MCF 10A (cell line): Measurements from ENCODE around the gene REN. TPM values are rescaled to one million over a fixed set of nuclear protein-coding genes. Genes with fewer than 3 reads are reported as not detected.
A peak's percentile ranks its signal among the peaks of the same experiment; 100 is the strongest.

Experiments used
- BruUV-seq: library from RNA; stranded (reverse); fragments of 400-500 nt; replicated peaks from 2 replicates; lab custom pipeline; 2021; lab: Mats Ljungman, UMichigan
- CTCF ChIA-PET: fragments of 300-600 bp; sonication (Branson Sonifier 250); formaldehyde crosslinking; extraction: SDS; loops from one replicate; lab custom pipeline; 2021; ENCODE audit warnings: antibody characterized with exemption, inconsistent platforms; lab: Yijun Ruan, JAX
- POLR2A ChIA-PET: fragments of 300-600, 350-650 bp; sonication (Branson Sonifier 250); formaldehyde crosslinking; extraction: SDS; loops from one replicate; lab custom pipeline; 2020; ENCODE audit warnings: antibody characterized with exemption, inconsistent platforms; lab: Yijun Ruan, JAX
- DNase-seq: peaks from one replicate; pipeline ENCODE4 v3.0.0-alpha.2; 2018; ENCODE audit not compliant: unreplicated experiment
- H3K27ac Mint-ChIP-seq: one replicate; pipeline ENCODE4 v1.8.0; 2022; ENCODE audit warnings: mild to moderate bottlenecking, low read depth, mixed read lengths; ENCODE audit not compliant: unreplicated experiment
- H3K27me3 Mint-ChIP-seq: one replicate; pipeline ENCODE4 v1.8.0; 2022; ENCODE audit warnings: mixed read lengths; ENCODE audit not compliant: insufficient read depth, unreplicated experiment
- H3K36me3 Mint-ChIP-seq: one replicate; pipeline ENCODE4 v1.8.0; 2022; ENCODE audit warnings: mild to moderate bottlenecking, moderate library complexity, mixed read lengths; ENCODE audit not compliant: insufficient read depth, unreplicated experiment
- H3K4me1 Mint-ChIP-seq: one replicate; pipeline ENCODE4 v1.8.0; 2022; ENCODE audit warnings: mixed read lengths; ENCODE audit not compliant: insufficient read depth, unreplicated experiment
- H3K4me3 Mint-ChIP-seq: one replicate; pipeline ENCODE4 v1.8.0; 2022; ENCODE audit warnings: mild to moderate bottlenecking, moderate library complexity, mixed read lengths; ENCODE audit not compliant: unreplicated experiment
- H3K9me3 Mint-ChIP-seq: one replicate; pipeline ENCODE4 v1.8.0; 2022; ENCODE audit warnings: mixed read lengths; ENCODE audit not compliant: unreplicated experiment
- CTCF ChIP-seq: fragments of 200-600 bp; IDR thresholded peaks from one replicate; pipeline ENCODE4 v1.8.0; 2022; ENCODE audit warnings: antibody characterized with exemption, mild to moderate bottlenecking; ENCODE audit not compliant: unreplicated experiment
- intact Hi-C: fragments of 100-400 bp; cut with micrococcal nuclease; formaldehyde crosslinking; loops from 2 replicates; pipeline ENCODE4 v1.14.1; 2022
- total RNA-seq: library from RNA; stranded (reverse); gene quantifications from 2 replicates; pipeline ENCODE4 v1.2.3, GENCODE V29; 2022

Gene REN
- total RNA-seq, 1 experiment from 2014 or later, result not detected

- H3K27me3 Mint-ChIP-seq, result peaks cover 17% of the 10 kb centered on the region
- BruUV-seq, result no TSS peak
- DNase-seq, result no peak
- peaks cover 6% of the 10 kb centered on the region for H3K4me1 Mint-ChIP-seq
- H3K4me3 Mint-ChIP-seq, result no peak overlapping the region
- no peak overlapping the region for H3K27ac Mint-ChIP-seq
- intact Hi-C loops, result loop anchor here (2.0 kb wide), 1 partner anchor 339 kb away; the partner anchor contains the start of gene SNRPE
- POLR2A ChIA-PET, result interaction anchor here (1.0 to 1.7 kb wide), 3 partner anchors 15 to 32 kb away, joined by 3 to 12 read pairs (median 5); no protein-coding TSS in a partner anchor
- CTCF ChIA-PET, result interaction anchor here (1.1 to 11.3 kb wide), 9 partner anchors 7 to 329 kb away, joined by 3 to 505 read pairs (median 10); partner anchors contain the start of gene REN
- H3K9me3 Mint-ChIP-seq, result peaks cover 7% of the 10 kb centered on the region
- no peak for TF ChIP-seq CTCF
- no peaks in the 10 kb centered on the region for H3K36me3 Mint-ChIP-seq
These were observed 33.4 kb upstream of the REN start for GRCh38 chr1:204199579-204199978.

GRCh38 chr1:204198348-204199340 lies 32.5 kb upstream of the REN start:
- CTCF ChIA-PET, result interaction anchor here (0.6 to 11.3 kb wide), 29 partner anchors 8 to 1229 kb away, joined by 3 to 505 read pairs (median 4); partner anchors contain the start of genes GOLT1A, REN and SNRPE
- Mint-ChIP-seq H3K4me3 (no peak overlapping the region), H3K4me1 (peaks cover 6% of the 10 kb centered on the region), H3K27me3 (peaks cover 17% of the 10 kb centered on the region), H3K27ac (no peak overlapping the region), H3K9me3 (peaks cover 7% of the 10 kb centered on the region), H3K36me3 (no peaks in the 10 kb centered on the region)
- intact Hi-C loops, result loop anchor here (1.0 to 2.0 kb wide), 2 partner anchors 36 to 338 kb away; partner anchors contain the start of gene SNRPE
- TF ChIP-seq CTCF, result peak; percentile 37
- DNase-seq, result peak; percentile 83
- no TSS peak for BruUV-seq
- POLR2A ChIA-PET, result interaction anchor here (0.6 to 1.8 kb wide), 18 partner anchors 14 to 315 kb away, joined by 3 to 12 read pairs (median 4); partner anchors contain the start of gene REN

GRCh38 chr1:204197068-204197467 lies 30.9 kb upstream of the REN start:
- peaks cover 6% of the 10 kb centered on the region for H3K4me1 Mint-ChIP-seq
- peaks cover 30% of the 10 kb centered on the region for H3K27me3 Mint-ChIP-seq
- no peak for TF ChIP-seq CTCF
- no TSS peak for BruUV-seq
- H3K9me3 Mint-ChIP-seq, result peaks cover 7% of the 10 kb centered on the region
- no peak overlapping the region for H3K4me3 Mint-ChIP-seq
- H3K27ac Mint-ChIP-seq, result no peak overlapping the region
- ChIA-PET POLR2A (interaction anchor here (0.9 kb wide), 1 partner anchor 311 kb away, joined by 3 read pairs; no protein-coding TSS in a partner anchor), CTCF (interaction anchor here (0.6 to 11.3 kb wide), 4 partner anchors 9 to 323 kb away, joined by 3 to 505 read pairs (median 40); partner anchors contain the start of gene REN)
- H3K36me3 Mint-ChIP-seq, result no peaks in the 10 kb centered on the region
- DNase-seq, result no peak
- intact Hi-C loops, result no loop called here
